WTC11 (cell line): Measurements from ENCODE around the gene KLRG1. TPM values are rescaled to one million over a fixed set of nuclear protein-coding genes. Genes with fewer than 3 reads are reported as not detected.

Experiments used
- ATAC-seq: fragments of 200-7000 bp; cut with Tn5 transposase; 2 replicates; pipeline ENCODE4 v1.10.0; 2021; ENCODE audit warnings: mild to moderate bottlenecking, moderate library complexity
- CTCF ChIA-PET: fragments of 300-600 bp; sonication (Branson Sonifier 250); formaldehyde crosslinking; loops from one replicate; lab custom pipeline; 2021; ENCODE audit warnings: antibody characterized with exemption; lab: Charles Lee
- POLR2A ChIA-PET: fragments of 350-600 bp; sonication (Branson Sonifier 250); formaldehyde crosslinking; loops from one replicate; lab custom pipeline; 2021; ENCODE audit warnings: antibody characterized with exemption; lab: Charles Lee
- DNase-seq: peaks from one replicate; pipeline ENCODE4 v3.0.0; 2021; ENCODE audit warnings: low spot score
- H3K27ac Mint-ChIP-seq: 2 replicates; pipeline ENCODE4 v1.8.0; 2021; ENCODE audit warnings: mixed read lengths
- H3K27me3 Mint-ChIP-seq: 2 replicates; pipeline ENCODE4 v1.8.0; 2021; ENCODE audit warnings: low read depth, mild to moderate bottlenecking, moderate library complexity, mixed read lengths
- H3K36me3 Mint-ChIP-seq: 2 replicates; pipeline ENCODE4 v1.8.0; 2021; ENCODE audit warnings: mixed read lengths
- H3K4me1 Mint-ChIP-seq: 2 replicates; pipeline ENCODE4 v1.8.0; 2022; ENCODE audit warnings: mixed read lengths
- H3K4me3 Mint-ChIP-seq: 2 replicates; pipeline ENCODE4 v1.8.0; 2021; ENCODE audit warnings: mild to moderate bottlenecking, moderate library complexity, mixed read lengths
- H3K9me3 Mint-ChIP-seq: 2 replicates; pipeline ENCODE4 v1.8.0; 2021; ENCODE audit warnings: mixed read lengths
- AFF4 ChIP-seq: sonication (generic); formaldehyde crosslinking; IDR thresholded peaks from 2 replicates; pipeline ENCODE4 v1.8.1; 2023; ENCODE audit warnings: mild to moderate bottlenecking, missing genetic modification reagents, borderline replicate concordance
- AR ChIP-seq: fragments of 250-450 bp; sonication (Bioruptor Pico); IDR thresholded peaks from 2 replicates; pipeline ENCODE4 v1.9.0; 2021; ENCODE audit warnings: mild to moderate bottlenecking
- E2F1 ChIP-seq: sonication (generic); formaldehyde crosslinking; IDR thresholded peaks from 2 replicates; pipeline ENCODE4 v1.8.0; 2022; ENCODE audit warnings: mild to moderate bottlenecking, missing genetic modification reagents
- ELF4 ChIP-seq: sonication (generic); formaldehyde crosslinking; IDR thresholded peaks from 2 replicates; pipeline ENCODE4 v1.8.1; 2022; ENCODE audit warnings: low read depth, mild to moderate bottlenecking, moderate library complexity, missing genetic modification reagents
- FOXJ3 ChIP-seq: sonication (generic); formaldehyde crosslinking; IDR thresholded peaks from 2 replicates; pipeline ENCODE4 v1.9.0; 2021; ENCODE audit warnings: missing genetic modification reagents, mild to moderate bottlenecking, borderline replicate concordance
- GRHL2 ChIP-seq: fragments of 250-450 bp; sonication (Bioruptor Pico); IDR thresholded peaks from 2 replicates; pipeline ENCODE4 v1.8.0; 2022; ENCODE audit warnings: mild to moderate bottlenecking, moderate library complexity; ENCODE audit not compliant: insufficient replicate concordance, severe bottlenecking
- JAZF1 ChIP-seq: fragments of 250-450 bp; sonication (Bioruptor Pico); IDR thresholded peaks from 2 replicates; pipeline ENCODE4 v1.9.0; 2021; ENCODE audit warnings: moderate library complexity, mild to moderate bottlenecking, inconsistent platforms
- KAT7 ChIP-seq: sonication (generic); formaldehyde crosslinking; IDR thresholded peaks from 2 replicates; pipeline ENCODE4 v1.8.1; 2023; ENCODE audit warnings: missing genetic modification reagents, mild to moderate bottlenecking, borderline replicate concordance
- NFE2L1 ChIP-seq: sonication (generic); formaldehyde crosslinking; IDR thresholded peaks from 2 replicates; pipeline ENCODE4 v1.8.1; 2023; ENCODE audit warnings: missing genetic modification reagents
- NFYB ChIP-seq: sonication (generic); formaldehyde crosslinking; conservative IDR thresholded peaks from 2 replicates; pipeline ENCODE4 v1.8.0; 2022; ENCODE audit warnings: low read depth, missing genetic modification reagents
- RELA ChIP-seq: sonication (generic); formaldehyde crosslinking; IDR thresholded peaks from 2 replicates; pipeline ENCODE4 v1.8.1; 2022; ENCODE audit warnings: missing genetic modification reagents, mild to moderate bottlenecking, borderline replicate concordance
- TEAD4 ChIP-seq: sonication (generic); formaldehyde crosslinking; IDR thresholded peaks from 2 replicates; pipeline ENCODE4 v1.8.0; 2022; ENCODE audit warnings: mild to moderate bottlenecking, missing genetic modification reagents
- TP53 ChIP-seq: sonication (generic); formaldehyde crosslinking; IDR thresholded peaks from 2 replicates; pipeline ENCODE4 v1.8.1; 2023; ENCODE audit warnings: mild to moderate bottlenecking, missing genetic modification reagents
- ZNF317 ChIP-seq: sonication (generic); formaldehyde crosslinking; IDR thresholded peaks from 2 replicates; pipeline ENCODE4 v1.8.1; 2023; ENCODE audit warnings: low read depth, mild to moderate bottlenecking, moderate library complexity, missing genetic modification reagents, borderline replicate concordance
- total RNA-seq: library from RNA; stranded (reverse); gene quantifications from 3 replicates; pipeline ENCODE4 v1.2.3, GENCODE V29; 2021
- TF ChIP-seq, protein P1 (sequence below): fragments of 250-450 bp; sonication (Bioruptor Pico); IDR thresholded peaks from 2 replicates; pipeline ENCODE4 v1.9.0; 2021; ENCODE audit warnings: moderate library complexity, mild to moderate bottlenecking, inconsistent platforms, borderline replicate concordance
- TF ChIP-seq, protein P2 (sequence below): sonication (generic); formaldehyde crosslinking; IDR thresholded peaks from 2 replicates; pipeline ENCODE4 v1.8.1; 2022; ENCODE audit warnings: low read depth, mild to moderate bottlenecking, moderate library complexity, missing genetic modification reagents, borderline replicate concordance
- TF ChIP-seq, protein P3 (sequence below): sonication (generic); formaldehyde crosslinking; IDR thresholded peaks from 2 replicates; pipeline ENCODE4 v1.8.1; 2023; ENCODE audit warnings: mild to moderate bottlenecking, moderate library complexity, missing genetic modification reagents
- TF ChIP-seq, protein P4 (sequence below): sonication (generic); formaldehyde crosslinking; IDR thresholded peaks from 2 replicates; pipeline ENCODE4 v1.8.1; 2022; ENCODE audit warnings: mild to moderate bottlenecking, moderate library complexity, missing genetic modification reagents
- TF ChIP-seq, protein P5 (sequence below): sonication (generic); formaldehyde crosslinking; IDR thresholded peaks from 2 replicates; pipeline ENCODE4 v1.8.0; 2023; ENCODE audit warnings: missing genetic modification reagents, mild to moderate bottlenecking, borderline replicate concordance

KLRG1 gene
- total RNA-seq, 1 experiment from 2014 or later = 7.2 TPM

GRCh38 chr12:8996682-8997405, 7.5 kb downstream of the KLRG1 start (continued):
- TF ChIP-seq, protein P1, sequence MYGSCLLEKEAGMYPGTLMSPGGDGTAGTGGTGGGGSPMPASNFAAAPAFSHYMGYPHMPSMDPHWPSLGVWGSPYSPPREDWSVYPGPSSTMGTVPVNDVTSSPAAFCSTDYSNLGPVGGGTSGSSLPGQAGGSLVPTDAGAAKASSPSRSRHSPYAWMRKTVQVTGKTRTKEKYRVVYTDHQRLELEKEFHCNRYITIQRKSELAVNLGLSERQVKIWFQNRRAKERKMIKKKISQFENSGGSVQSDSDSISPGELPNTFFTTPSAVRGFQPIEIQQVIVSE (CRISPR knock-in tag) = no peak
- TF ChIP-seq NFYB (CRISPR knock-in tag) (no peak), ZNF317 (no peak), JAZF1 (no peak), TP53 (CRISPR knock-in tag) (no peak), AR (CRISPR knock-in tag) (no peak), KAT7 (no peak), ELF4 (CRISPR knock-in tag) (no peak), FOXJ3 (no peak)
- TF ChIP-seq, protein P2, sequence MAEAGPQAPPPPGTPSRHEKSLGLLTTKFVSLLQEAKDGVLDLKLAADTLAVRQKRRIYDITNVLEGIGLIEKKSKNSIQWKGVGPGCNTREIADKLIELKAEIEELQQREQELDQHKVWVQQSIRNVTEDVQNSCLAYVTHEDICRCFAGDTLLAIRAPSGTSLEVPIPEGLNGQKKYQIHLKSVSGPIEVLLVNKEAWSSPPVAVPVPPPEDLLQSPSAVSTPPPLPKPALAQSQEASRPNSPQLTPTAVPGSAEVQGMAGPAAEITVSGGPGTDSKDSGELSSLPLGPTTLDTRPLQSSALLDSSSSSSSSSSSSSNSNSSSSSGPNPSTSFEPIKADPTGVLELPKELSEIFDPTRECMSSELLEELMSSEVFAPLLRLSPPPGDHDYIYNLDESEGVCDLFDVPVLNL = no peak
- TF ChIP-seq, protein P3, sequence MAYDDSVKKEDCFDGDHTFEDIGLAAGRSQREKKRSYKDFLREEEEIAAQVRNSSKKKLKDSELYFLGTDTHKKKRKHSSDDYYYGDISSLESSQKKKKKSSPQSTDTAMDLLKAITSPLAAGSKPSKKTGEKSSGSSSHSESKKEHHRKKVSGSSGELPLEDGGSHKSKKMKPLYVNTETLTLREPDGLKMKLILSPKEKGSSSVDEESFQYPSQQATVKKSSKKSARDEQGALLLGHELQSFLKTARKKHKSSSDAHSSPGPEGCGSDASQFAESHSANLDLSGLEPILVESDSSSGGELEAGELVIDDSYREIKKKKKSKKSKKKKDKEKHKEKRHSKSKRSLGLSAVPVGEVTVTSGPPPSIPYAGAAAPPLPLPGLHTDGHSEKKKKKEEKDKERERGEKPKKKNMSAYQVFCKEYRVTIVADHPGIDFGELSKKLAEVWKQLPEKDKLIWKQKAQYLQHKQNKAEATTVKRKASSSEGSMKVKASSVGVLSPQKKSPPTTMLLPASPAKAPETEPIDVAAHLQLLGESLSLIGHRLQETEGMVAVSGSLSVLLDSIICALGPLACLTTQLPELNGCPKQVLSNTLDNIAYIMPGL (CRISPR knock-in tag) = no peak
- TF ChIP-seq, protein P4, sequence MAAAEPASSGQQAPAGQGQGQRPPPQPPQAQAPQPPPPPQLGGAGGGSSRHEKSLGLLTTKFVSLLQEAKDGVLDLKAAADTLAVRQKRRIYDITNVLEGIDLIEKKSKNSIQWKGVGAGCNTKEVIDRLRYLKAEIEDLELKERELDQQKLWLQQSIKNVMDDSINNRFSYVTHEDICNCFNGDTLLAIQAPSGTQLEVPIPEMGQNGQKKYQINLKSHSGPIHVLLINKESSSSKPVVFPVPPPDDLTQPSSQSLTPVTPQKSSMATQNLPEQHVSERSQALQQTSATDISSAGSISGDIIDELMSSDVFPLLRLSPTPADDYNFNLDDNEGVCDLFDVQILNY (CRISPR knock-in tag) = no peak

- Mint-ChIP-seq H3K27me3 (no peaks in the 10 kb centered on the region), H3K36me3 (peaks cover 4% of the 10 kb centered on the region; the same call in 1 of the 2 replicates), H3K9me3 (peaks cover 5% of the 10 kb centered on the region)
- POLR2A ChIA-PET = no interaction called here
- CTCF ChIA-PET = no interaction called here
- TF ChIP-seq RELA (CRISPR knock-in tag) (no peak), AFF4 (CRISPR knock-in tag) (no peak), GRHL2 (no peak), NFE2L1 (CRISPR knock-in tag) (no peak), TEAD4 (no peak), E2F1 (CRISPR knock-in tag) (no peak)
- TF ChIP-seq, protein P5, sequence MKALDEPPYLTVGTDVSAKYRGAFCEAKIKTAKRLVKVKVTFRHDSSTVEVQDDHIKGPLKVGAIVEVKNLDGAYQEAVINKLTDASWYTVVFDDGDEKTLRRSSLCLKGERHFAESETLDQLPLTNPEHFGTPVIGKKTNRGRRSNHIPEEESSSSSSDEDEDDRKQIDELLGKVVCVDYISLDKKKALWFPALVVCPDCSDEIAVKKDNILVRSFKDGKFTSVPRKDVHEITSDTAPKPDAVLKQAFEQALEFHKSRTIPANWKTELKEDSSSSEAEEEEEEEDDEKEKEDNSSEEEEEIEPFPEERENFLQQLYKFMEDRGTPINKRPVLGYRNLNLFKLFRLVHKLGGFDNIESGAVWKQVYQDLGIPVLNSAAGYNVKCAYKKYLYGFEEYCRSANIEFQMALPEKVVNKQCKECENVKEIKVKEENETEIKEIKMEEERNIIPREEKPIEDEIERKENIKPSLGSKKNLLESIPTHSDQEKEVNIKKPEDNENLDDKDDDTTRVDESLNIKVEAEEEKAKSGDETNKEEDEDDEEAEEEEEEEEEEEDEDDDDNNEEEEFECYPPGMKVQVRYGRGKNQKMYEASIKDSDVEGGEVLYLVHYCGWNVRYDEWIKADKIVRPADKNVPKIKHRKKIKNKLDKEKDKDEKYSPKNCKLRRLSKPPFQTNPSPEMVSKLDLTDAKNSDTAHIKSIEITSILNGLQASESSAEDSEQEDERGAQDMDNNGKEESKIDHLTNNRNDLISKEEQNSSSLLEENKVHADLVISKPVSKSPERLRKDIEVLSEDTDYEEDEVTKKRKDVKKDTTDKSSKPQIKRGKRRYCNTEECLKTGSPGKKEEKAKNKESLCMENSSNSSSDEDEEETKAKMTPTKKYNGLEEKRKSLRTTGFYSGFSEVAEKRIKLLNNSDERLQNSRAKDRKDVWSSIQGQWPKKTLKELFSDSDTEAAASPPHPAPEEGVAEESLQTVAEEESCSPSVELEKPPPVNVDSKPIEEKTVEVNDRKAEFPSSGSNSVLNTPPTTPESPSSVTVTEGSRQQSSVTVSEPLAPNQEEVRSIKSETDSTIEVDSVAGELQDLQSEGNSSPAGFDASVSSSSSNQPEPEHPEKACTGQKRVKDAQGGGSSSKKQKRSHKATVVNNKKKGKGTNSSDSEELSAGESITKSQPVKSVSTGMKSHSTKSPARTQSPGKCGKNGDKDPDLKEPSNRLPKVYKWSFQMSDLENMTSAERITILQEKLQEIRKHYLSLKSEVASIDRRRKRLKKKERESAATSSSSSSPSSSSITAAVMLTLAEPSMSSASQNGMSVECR (CRISPR knock-in tag) = no peak
- TF ChIP-seq, all 79 proteins: peak for 0
- ATAC-seq (no peak), DNase-seq (no peak)
- Mint-ChIP-seq H3K27ac (no peak overlapping the region), H3K4me3 (no peak overlapping the region), H3K4me1 (peaks cover 9% of the 10 kb centered on the region)
Observed at GRCh38 chr12:9001233-9001632, 11.9 kb downstream of the KLRG1 start.
